B cell (primary cell): ENCODE measurements around the gene RAB28. TPM values are rescaled to one million over a fixed set of nuclear protein-coding genes. Genes with fewer than 3 reads are reported as not detected.

ENCODE experiments used
- ATAC-seq: fragments of 200-7000 bp; cut with Tn5 transposase; one replicate; pipeline ENCODE4 v1.10.0; 2021; ENCODE audit warnings: low read depth, mild to moderate bottlenecking, moderate number of reproducible peaks, moderate library complexity
- CTCF ChIA-PET: fragments of 350-600 bp; sonication (Branson Sonifier 250); formaldehyde crosslinking; loops from one replicate; lab custom pipeline; 2021; ENCODE audit warnings: antibody characterized with exemption, inconsistent platforms; lab: Charles Lee
- POLR2A ChIA-PET: fragments of 350-600 bp; sonication (Branson Sonifier 250); formaldehyde crosslinking; loops from one replicate; lab custom pipeline; 2021; ENCODE audit warnings: antibody characterized with exemption; lab: Charles Lee
- DNase-seq: peaks from one replicate; pipeline ENCODE4 v3.0.0; 2013
- H2AFZ ChIP-seq: 2 replicates; pipeline ENCODE4 v1.6.1; 2012; ENCODE audit warnings: mild to moderate bottlenecking, low read depth, low read length; ENCODE audit not compliant: insufficient read depth, poor library complexity, severe bottlenecking
- H3K27ac ChIP-seq, 2 donors: 1 replicate in 1 of 2; 2 replicates in 1 of 2; pipeline ENCODE4 v1.5.1; 2012 to 2013; ENCODE audit warnings: low read length in 2 of 2, mild to moderate bottlenecking in 2 of 2, moderate library complexity in 1 of 2
- H3K27me3 ChIP-seq, 4 experiments: fragments of 200-600 bp in 1 of 4; sonication (generic) in 1 of 4; replicated peaks in 1 of 4; 1 replicate in 2 of 4; 2 replicates in 2 of 4; pipeline versions ENCODE4 v1.6.1 to v1.7.0; 2013 to 2016; ENCODE audit warnings: low read length in 3 of 4, mild to moderate bottlenecking in 2 of 4, mixed read lengths in 1 of 4, moderate library complexity in 1 of 4; ENCODE audit not compliant: insufficient read depth in 4 of 4, control insufficient read depth in 3 of 4; ENCODE audit errors: control extremely low read depth in 1 of 4
- H3K36me3 ChIP-seq, 2 experiments: replicated peaks in 1 of 2; 1 replicate in 1 of 2; 2 replicates in 1 of 2; pipeline versions ENCODE4 v1.6.1 to v1.7.1; 2013; ENCODE audit warnings: low read length in 1 of 2; ENCODE audit not compliant: insufficient read depth in 2 of 2, control insufficient read depth in 1 of 2; ENCODE audit errors: control extremely low read depth in 1 of 2, extremely low read depth in 1 of 2
- H3K4me1 ChIP-seq, 2 donors: fragments of 200-600 bp in 1 of 2; sonication (generic) in 1 of 2; 1 replicate in 1 of 2; 2 replicates in 1 of 2; pipeline versions ENCODE4 v1.5.1 to v1.6.1; 2013 to 2017; ENCODE audit warnings: low read length in 2 of 2; ENCODE audit not compliant: control insufficient read depth in 2 of 2, insufficient read depth in 2 of 2
- H3K4me2 ChIP-seq: replicated peaks from 2 replicates; pipeline ENCODE3; 2012; ENCODE audit warnings: mild to moderate bottlenecking, low read depth, low read length; ENCODE audit not compliant: poor library complexity, severe bottlenecking
- H3K4me3 ChIP-seq, 5 experiments: fragments of 200-600 bp in 1 of 5; sonication (generic) in 1 of 5; 1 replicate in 3 of 5; 2 replicates in 2 of 5; pipeline versions ENCODE4 v1.5.1 to v1.7.0; 2011 to 2016; ENCODE audit warnings: low read length in 4 of 5, mild to moderate bottlenecking in 4 of 5, low read depth in 2 of 5, control low read depth in 1 of 5, moderate library complexity in 1 of 5; ENCODE audit not compliant: insufficient read depth in 1 of 5; ENCODE audit errors: control extremely low read depth in 1 of 5, extremely low read depth in 1 of 5
- H3K79me2 ChIP-seq: fragments of 200-600 bp; sonication (generic); one replicate; pipeline ENCODE4 v1.6.0; 2016; ENCODE audit warnings: low read length; ENCODE audit not compliant: control insufficient read depth, insufficient read depth
- H3K9ac ChIP-seq: fragments of 200-600 bp; sonication (generic); 2 replicates; pipeline ENCODE4 v1.6.1; 2017; ENCODE audit warnings: mild to moderate bottlenecking, low read length, moderate library complexity
- H3K9me3 ChIP-seq, 3 donors: one replicate each; pipeline versions ENCODE4 v1.6.1 to v1.7.1; 2013; ENCODE audit warnings: low read length in 2 of 3; ENCODE audit not compliant: control insufficient read depth in 2 of 3, insufficient read depth in 1 of 3; ENCODE audit errors: control extremely low read depth in 1 of 3
- H4K20me1 ChIP-seq: 2 replicates; pipeline ENCODE4 v1.6.0; 2012; ENCODE audit warnings: mild to moderate bottlenecking, low read length; ENCODE audit not compliant: insufficient read depth, control insufficient read depth, poor library complexity, severe bottlenecking
- H3K27ac Mint-ChIP-seq: one replicate; pipeline ENCODE4 v1.8.0; 2021; ENCODE audit warnings: mixed read lengths
- H3K27me3 Mint-ChIP-seq: one replicate; pipeline ENCODE4 v1.8.0; 2021; ENCODE audit warnings: mixed read lengths
- H3K4me1 Mint-ChIP-seq: one replicate; pipeline ENCODE4 v1.8.0; 2021; ENCODE audit warnings: mixed read lengths
- H3K4me3 Mint-ChIP-seq: one replicate; pipeline ENCODE4 v1.8.0; 2021; ENCODE audit warnings: mixed read lengths
- H3K9me3 Mint-ChIP-seq: one replicate; pipeline ENCODE4 v1.8.0; 2022; ENCODE audit warnings: mixed read lengths; ENCODE audit not compliant: insufficient read depth
- CTCF ChIP-seq: fragments of 200-600 bp; IDR thresholded peaks from one replicate; pipeline ENCODE4 v1.8.0; 2022; ENCODE audit warnings: antibody characterized with exemption, mild to moderate bottlenecking
- EZH2 ChIP-seq: IDR thresholded peaks from 2 replicates; pipeline ENCODE4 v1.6.1; 2012; ENCODE audit warnings: borderline replicate concordance, low read depth, mild to moderate bottlenecking, moderate library complexity, low read length; ENCODE audit not compliant: insufficient read depth, poor library complexity, severe bottlenecking
- WGBS: methylation state at CpG from one replicate; pipeline ENCODE4 v1.1.5; 2013; ENCODE audit warnings: missing lambda C conversion rate; ENCODE audit not compliant: insufficient coverage; 5-methylcytosine and 5-hydroxymethylcytosine counted together
- intact Hi-C: fragments of 100-400 bp; cut with micrococcal nuclease; formaldehyde crosslinking; loops from one replicate; pipeline ENCODE4 v1.10.0; 2022
- polyA plus RNA-seq: library from polyadenylated mRNA; depleted of rRNA; stranded (reverse); fragments of >200 nt; gene quantifications from 2 replicates; pipeline ENCODE4 v1.2.3, GENCODE V29; 2012
- total RNA-seq, 2 donors: library from RNA; stranded (reverse); fragments of 120-200 nt in 1 of 2; gene quantifications; 1 replicate in 1 of 2; 2 replicates in 1 of 2; pipeline versions ENCODE4 v1.2.3 to v1.2.4, GENCODE V29; 2013 to 2022

The RAB28 gene
- total and polyA plus RNA-seq, 2 donors (not counting 1 experiment from before 2014, with no cell fraction given) = 7.2 to 17.4 TPM

- peaks cover 2% of the 10 kb centered on the region for H3K4me1 Mint-ChIP-seq
- H3K4me3 ChIP-seq = no peak overlapping the region
- no peak overlapping the region for H3K27ac Mint-ChIP-seq
- H4K20me1 ChIP-seq = no peaks in the 10 kb centered on the region
- no peaks in the 10 kb centered on the region for H3K4me1 ChIP-seq
- H3K9me3 Mint-ChIP-seq = peaks cover 2% of the 10 kb centered on the region
- no peak overlapping the region for H2AFZ ChIP-seq
- WGBS = 96% methylated on average over 16 of the region's 22 CpGs
- no peaks in the 10 kb centered on the region for H3K27me3 ChIP-seq
- H3K27ac ChIP-seq = no peak overlapping the region
- H3K27me3 Mint-ChIP-seq = no peaks in the 10 kb centered on the region
- H3K79me2 ChIP-seq = no peaks in the 10 kb centered on the region
- ATAC-seq (no peak), DNase-seq (no peak)
- no peak for TF ChIP-seq CTCF
- no peak for TF ChIP-seq EZH2
- H3K36me3 ChIP-seq = peaks cover 0 to 3% of the 10 kb centered on the region in 2 experiments
- ChIA-PET CTCF (no interaction called here), POLR2A (no interaction called here)
- H3K9ac ChIP-seq = no peak overlapping the region
- intact Hi-C loops = no loop called here
- H3K4me3 Mint-ChIP-seq = no peak overlapping the region
- no peak overlapping the region for H3K4me2 ChIP-seq
- no peaks in the 10 kb centered on the region for H3K9me3 ChIP-seq
These were observed 38.0 kb downstream of the RAB28 start for GRCh38 chr4:13445841-13446790.

GRCh38 chr4:13441506-13441905 is 42.6 kb downstream of the RAB28 start:
- H3K27me3 ChIP-seq = no peaks in the 10 kb centered on the region
- DNase-seq = no peak
- no peak overlapping the region for H3K27ac ChIP-seq
- no peaks in the 10 kb centered on the region for H3K27me3 Mint-ChIP-seq
- no peaks in the 10 kb centered on the region for H4K20me1 ChIP-seq
- H3K4me3 ChIP-seq = no peak overlapping the region
- ChIA-PET POLR2A (no interaction called here), CTCF (interaction anchor here (1.6 kb wide), 1 partner anchor 10 kb away, joined by 4 read pairs; no protein-coding TSS in a partner anchor)
- no peak overlapping the region for H3K4me3 Mint-ChIP-seq
- peaks cover 0 to 3% (median 2%) of the 10 kb centered on the region in 3 donors for H3K9me3 ChIP-seq
- no peak overlapping the region for H3K27ac Mint-ChIP-seq
- TF ChIP-seq CTCF (no peak), EZH2 (no peak)
- no peak overlapping the region for H3K4me2 ChIP-seq
- H3K4me1 ChIP-seq = no peaks in the 10 kb centered on the region
- no peaks in the 10 kb centered on the region for H3K79me2 ChIP-seq
- peaks cover 0 to 2% of the 10 kb centered on the region in 2 experiments for H3K36me3 ChIP-seq
- intact Hi-C loops = no loop called here
- H3K9ac ChIP-seq = no peak overlapping the region
- H3K9me3 Mint-ChIP-seq = peaks cover 5% of the 10 kb centered on the region
- peaks cover 4% of the 10 kb centered on the region for H3K4me1 Mint-ChIP-seq
- H2AFZ ChIP-seq = no peak overlapping the region
- no peak for ATAC-seq
